ENCODE data around the gene SUCO. TPM values are rescaled to one million over a fixed set of nuclear protein-coding genes. Genes with fewer than 3 reads are reported as not detected.

SUCO gene
- polyA plus RNA-seq, 1 of the 3 experiments (the other 2 are of a cell fraction), result 5.4 TPM

DNA sequence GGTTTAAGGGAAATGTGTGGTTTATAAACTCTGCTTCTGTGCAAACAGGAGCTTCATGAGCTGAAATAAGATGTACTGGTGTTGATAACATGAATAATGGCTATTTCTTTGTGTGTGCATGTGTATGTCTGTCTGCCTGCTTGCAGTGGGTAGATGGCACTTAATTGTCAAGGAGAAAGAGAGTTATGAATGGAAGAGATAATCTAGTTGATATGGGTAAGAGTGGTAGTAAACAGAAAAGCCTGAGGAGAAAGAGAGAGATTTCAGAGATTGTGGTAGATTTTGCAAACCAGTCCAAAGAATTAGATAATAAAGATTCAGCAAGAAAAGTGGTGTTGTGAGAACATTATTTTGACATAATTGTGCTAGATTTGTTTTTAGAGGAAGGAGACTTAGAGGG lies 7.7 kb downstream of the SUCO start:
- Histone ChIP-seq H4K20me1 (ENCODE audit: insufficient read depth) (peaks cover 66% of the 10 kb centered on the region), H3F3A (replicated peaks; ENCODE audit: insufficient read depth) (no peaks in the 10 kb centered on the region), H3K4me2 (no peak overlapping the region), H3K36me3 (replicated peaks in 1 of 2; ENCODE audit: control insufficient read depth in 1 of 2, insufficient read depth in 2 of 2, low read length in 1 of 2) (no peaks in the 10 kb centered on the region), H3K9ac (no peak overlapping the region), H3K79me2 (ENCODE audit: insufficient read depth) (peaks cover 100% of the 10 kb centered on the region), H3K9me3 (no peaks in the 10 kb centered on the region), H3K9me2 (no peaks in the 10 kb centered on the region), H2AFZ (ENCODE audit: low read depth) (no peak overlapping the region), H3K27ac (ENCODE audit: low read depth in 2 of 2, low read length in 1 of 2) (peak overlapping the region in 1 of 2 experiments; percentile 73; a peak in 2 of 4 replicates), H3K4me3 (ENCODE audit: low read depth in 2 of 2, low read length in 1 of 2) (no peak overlapping the region), H3K4me1 (ENCODE audit: control insufficient read depth in 1 of 2, insufficient read depth in 2 of 2, low read depth in 1 of 2, low read length in 1 of 2) (peaks cover 6 to 27% of the 10 kb centered on the region in 2 experiments; a peak in 3 of 4 replicates), H3K27me3 (ENCODE audit: insufficient read depth) (no peaks in the 10 kb centered on the region)
- TF ChIP-seq GATA2 (CRISPR knock-in tag; IDR thresholded peaks at IDR 0.05), result peak; percentile 71
- TF ChIP-seq, protein P1, sequence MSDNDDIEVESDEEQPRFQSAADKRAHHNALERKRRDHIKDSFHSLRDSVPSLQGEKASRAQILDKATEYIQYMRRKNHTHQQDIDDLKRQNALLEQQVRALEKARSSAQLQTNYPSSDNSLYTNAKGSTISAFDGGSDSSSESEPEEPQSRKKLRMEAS (IDR thresholded peaks at IDR 0.05; ENCODE audit: low read depth), result no peak
- TF ChIP-seq EZH2phosphoT487 (IDR thresholded peaks at IDR 0.05; ENCODE audit: borderline replicate concordance, low read depth), result no peak
- TF ChIP-seq RCOR1 (IDR thresholded peaks at IDR 0.05; ENCODE audit: low read length), result 0 out of 2 replicates have a peak, but pooled peaks have one; percentile 16
- TF ChIP-seq, protein P2, sequence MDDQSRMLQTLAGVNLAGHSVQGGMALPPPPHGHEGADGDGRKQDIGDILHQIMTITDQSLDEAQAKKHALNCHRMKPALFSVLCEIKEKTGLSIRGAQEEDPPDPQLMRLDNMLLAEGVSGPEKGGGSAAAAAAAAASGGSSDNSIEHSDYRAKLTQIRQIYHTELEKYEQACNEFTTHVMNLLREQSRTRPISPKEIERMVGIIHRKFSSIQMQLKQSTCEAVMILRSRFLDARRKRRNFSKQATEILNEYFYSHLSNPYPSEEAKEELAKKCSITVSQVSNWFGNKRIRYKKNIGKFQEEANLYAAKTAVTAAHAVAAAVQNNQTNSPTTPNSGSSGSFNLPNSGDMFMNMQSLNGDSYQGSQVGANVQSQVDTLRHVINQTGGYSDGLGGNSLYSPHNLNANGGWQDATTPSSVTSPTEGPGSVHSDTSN (IDR thresholded peaks at IDR 0.05), result no peak
- 0 out of 2 replicates have a peak, but pooled peaks have one; percentile 21 for TF ChIP-seq FOXJ3 (CRISPR knock-in tag; IDR thresholded peaks at IDR 0.05)
- TF ChIP-seq MXI1 (IDR thresholded peaks at IDR 0.05; ENCODE audit: low read depth, low read length), result peak; percentile 30; the same call in 1 of the 2 replicates
- ChIA-PET POLR2A (no interaction called here), CTCF (interaction anchor here (0.9 kb wide), 1 partner anchor 8 kb away, joined by 3 read pairs; no protein-coding TSS in a partner anchor)
- DNase-seq, result no peak

DNA sequence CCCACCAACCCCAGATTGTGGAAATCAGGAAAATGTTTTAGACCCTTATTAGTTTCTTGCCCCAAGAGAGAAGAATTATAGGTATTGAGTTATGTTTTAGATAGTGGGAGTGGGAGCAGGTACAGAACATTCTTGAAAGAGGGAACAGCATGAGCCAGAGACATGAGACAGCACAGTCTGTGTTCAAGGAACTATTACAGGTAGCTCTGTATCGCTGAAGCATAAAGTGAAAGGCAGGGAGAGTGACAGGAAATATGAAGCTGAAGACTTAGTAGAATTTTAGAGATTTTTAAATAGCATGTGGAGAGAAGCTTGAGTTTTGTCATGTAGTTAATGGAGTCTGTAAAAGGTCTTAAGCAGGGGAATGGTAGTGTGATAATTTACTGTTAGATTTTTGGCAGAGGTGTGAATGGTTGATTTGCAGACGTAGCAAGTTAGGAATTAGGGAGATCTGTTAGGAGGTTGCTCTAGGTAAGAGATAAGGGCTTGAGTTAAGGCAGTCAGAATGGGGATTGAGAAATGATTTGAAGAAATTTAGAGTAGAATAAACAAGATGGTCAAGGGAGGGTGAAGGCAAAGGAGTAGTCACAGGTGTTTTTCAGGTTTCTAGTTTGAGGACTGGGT lies 11.6 kb downstream of the SUCO start:
- Histone ChIP-seq H3K4me2 (no peak overlapping the region), H3K27ac (ENCODE audit: low read depth in 2 of 2, low read length in 1 of 2) (no peak overlapping the region), H3K79me2 (ENCODE audit: insufficient read depth) (peaks cover 100% of the 10 kb centered on the region), H4K20me1 (ENCODE audit: insufficient read depth) (peaks cover 58% of the 10 kb centered on the region), H3K27me3 (ENCODE audit: insufficient read depth) (no peaks in the 10 kb centered on the region), H3K9me3 (no peaks in the 10 kb centered on the region), H3K9ac (no peak overlapping the region), H2AFZ (ENCODE audit: low read depth) (no peak overlapping the region), H3K36me3 (replicated peaks in 1 of 2; ENCODE audit: control insufficient read depth in 1 of 2, insufficient read depth in 2 of 2, low read length in 1 of 2) (no peaks in the 10 kb centered on the region), H3K4me3 (ENCODE audit: low read depth in 2 of 2, low read length in 1 of 2) (no peak overlapping the region), H3K9me2 (no peaks in the 10 kb centered on the region), H3K4me1 (ENCODE audit: control insufficient read depth in 1 of 2, insufficient read depth in 2 of 2, low read depth in 1 of 2, low read length in 1 of 2) (peaks cover 0 to 24% of the 10 kb centered on the region in 2 experiments; a peak in 3 of 4 replicates), H3F3A (replicated peaks; ENCODE audit: insufficient read depth) (peaks cover 3% of the 10 kb centered on the region)
- WGBS (ENCODE audit: low lambda C conversion rate), result 95% methylated on average over 2 of the region's 2 CpGs
- ChIA-PET CTCF (interaction anchor here (1.1 kb wide), 1 partner anchor 10 kb away, joined by 4 read pairs; no protein-coding TSS in a partner anchor), POLR2A (no interaction called here)
- DNase-seq, result no peak
- TF ChIP-seq, protein P3, sequence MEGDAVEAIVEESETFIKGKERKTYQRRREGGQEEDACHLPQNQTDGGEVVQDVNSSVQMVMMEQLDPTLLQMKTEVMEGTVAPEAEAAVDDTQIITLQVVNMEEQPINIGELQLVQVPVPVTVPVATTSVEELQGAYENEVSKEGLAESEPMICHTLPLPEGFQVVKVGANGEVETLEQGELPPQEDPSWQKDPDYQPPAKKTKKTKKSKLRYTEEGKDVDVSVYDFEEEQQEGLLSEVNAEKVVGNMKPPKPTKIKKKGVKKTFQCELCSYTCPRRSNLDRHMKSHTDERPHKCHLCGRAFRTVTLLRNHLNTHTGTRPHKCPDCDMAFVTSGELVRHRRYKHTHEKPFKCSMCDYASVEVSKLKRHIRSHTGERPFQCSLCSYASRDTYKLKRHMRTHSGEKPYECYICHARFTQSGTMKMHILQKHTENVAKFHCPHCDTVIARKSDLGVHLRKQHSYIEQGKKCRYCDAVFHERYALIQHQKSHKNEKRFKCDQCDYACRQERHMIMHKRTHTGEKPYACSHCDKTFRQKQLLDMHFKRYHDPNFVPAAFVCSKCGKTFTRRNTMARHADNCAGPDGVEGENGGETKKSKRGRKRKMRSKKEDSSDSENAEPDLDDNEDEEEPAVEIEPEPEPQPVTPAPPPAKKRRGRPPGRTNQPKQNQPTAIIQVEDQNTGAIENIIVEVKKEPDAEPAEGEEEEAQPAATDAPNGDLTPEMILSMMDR (IDR thresholded peaks at IDR 0.05), result no peak
- TF ChIP-seq TCF12 (IDR thresholded peaks at IDR 0.05), result no peak
- TF ChIP-seq POLR2AphosphoS5 (IDR thresholded peaks at IDR 0.05; ENCODE audit: low read depth, low read length), result no peak
- TF ChIP-seq FOXJ3 (CRISPR knock-in tag; IDR thresholded peaks at IDR 0.05), result no peak
- no peak for TF ChIP-seq FOXM1 (IDR thresholded peaks at IDR 0.05; ENCODE audit: low read depth)
- TF ChIP-seq TAF1 (IDR thresholded peaks at IDR 0.05; ENCODE audit: borderline replicate concordance, low read depth, low read length), result no peak

All from SK-N-SH (cell line).